Body of pancreas (tissue), 4 donors: ENCODE results near the gene C10orf90.

Source experiments
- POLR2A ChIP-seq, 3 donors: fragments of 450-650 bp; IDR thresholded peaks; one replicate each; pipeline ENCODE4 v1.6.1; 2016; ENCODE audit warnings: antibody characterized with exemption in 3 of 3, mild to moderate bottlenecking in 2 of 3
- TF ChIP-seq, protein P1 (sequence below), 7 experiments: fragments of 450-650 bp in 4 of 7; fragments of 200-600 bp in 3 of 7; sonication (generic) in 3 of 7; IDR thresholded peaks; one replicate each; pipeline ENCODE4 v1.5.1; 2016 to 2019; ENCODE audit warnings: antibody characterized with exemption in 7 of 7

DNA sequence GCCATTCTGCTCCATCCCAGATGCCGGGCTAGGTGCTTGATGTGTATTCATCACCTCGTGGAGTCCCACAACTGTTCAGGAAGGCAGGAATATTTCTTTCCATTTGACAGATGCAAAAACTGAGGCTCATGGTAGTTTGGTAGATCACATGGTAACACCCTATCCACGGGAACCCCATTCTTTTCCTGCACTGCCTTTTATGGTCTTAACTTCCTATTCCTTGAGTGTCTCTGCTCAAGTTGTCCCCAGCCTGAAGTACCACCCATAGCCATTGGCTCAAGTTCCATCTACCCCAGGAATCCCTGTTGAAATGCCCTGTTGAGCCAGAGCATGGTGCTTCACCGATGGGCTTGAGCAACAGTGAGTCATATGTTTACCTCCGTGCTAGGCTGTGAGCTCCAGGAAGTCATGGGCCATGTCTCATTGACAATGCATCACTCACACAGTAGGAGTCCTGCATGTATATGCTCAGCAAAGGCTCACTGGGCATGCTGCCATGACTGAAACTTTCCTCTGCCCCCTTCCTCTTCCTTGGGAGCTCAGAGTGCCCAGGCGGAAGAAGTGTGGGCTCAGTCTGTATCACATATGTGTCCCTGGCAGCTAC, 210.5 kb downstream of the C10orf90 start:
- TF ChIP-seq, protein P1, sequence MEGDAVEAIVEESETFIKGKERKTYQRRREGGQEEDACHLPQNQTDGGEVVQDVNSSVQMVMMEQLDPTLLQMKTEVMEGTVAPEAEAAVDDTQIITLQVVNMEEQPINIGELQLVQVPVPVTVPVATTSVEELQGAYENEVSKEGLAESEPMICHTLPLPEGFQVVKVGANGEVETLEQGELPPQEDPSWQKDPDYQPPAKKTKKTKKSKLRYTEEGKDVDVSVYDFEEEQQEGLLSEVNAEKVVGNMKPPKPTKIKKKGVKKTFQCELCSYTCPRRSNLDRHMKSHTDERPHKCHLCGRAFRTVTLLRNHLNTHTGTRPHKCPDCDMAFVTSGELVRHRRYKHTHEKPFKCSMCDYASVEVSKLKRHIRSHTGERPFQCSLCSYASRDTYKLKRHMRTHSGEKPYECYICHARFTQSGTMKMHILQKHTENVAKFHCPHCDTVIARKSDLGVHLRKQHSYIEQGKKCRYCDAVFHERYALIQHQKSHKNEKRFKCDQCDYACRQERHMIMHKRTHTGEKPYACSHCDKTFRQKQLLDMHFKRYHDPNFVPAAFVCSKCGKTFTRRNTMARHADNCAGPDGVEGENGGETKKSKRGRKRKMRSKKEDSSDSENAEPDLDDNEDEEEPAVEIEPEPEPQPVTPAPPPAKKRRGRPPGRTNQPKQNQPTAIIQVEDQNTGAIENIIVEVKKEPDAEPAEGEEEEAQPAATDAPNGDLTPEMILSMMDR (IDR thresholded peaks at IDR 0.05) = no peak
- no peak for TF ChIP-seq POLR2A (IDR thresholded peaks at IDR 0.05)
